Suprapubic skin (tissue), 4 donors: Measurements from ENCODE around the gene QPCTL.

Source experiments
- CTCF ChIP-seq, 2 donors: fragments of 200-600 bp in 1 of 2; fragments of 450-650 bp in 1 of 2; sonication (generic) in 1 of 2; IDR thresholded peaks; one replicate each; pipeline ENCODE4 v1.5.1; 2016 to 2019; ENCODE audit warnings: antibody characterized with exemption in 2 of 2, mild to moderate bottlenecking in 1 of 2, moderate library complexity in 1 of 2
- EP300 ChIP-seq: sonication (generic); formaldehyde crosslinking; IDR thresholded peaks from one replicate; pipeline ENCODE4 v1.6.1; 2017; ENCODE audit warnings: antibody characterized with exemption
- POLR2A ChIP-seq, 2 donors: fragments of 450-650 bp; IDR thresholded peaks; one replicate each; pipeline ENCODE4 v1.6.1; 2017; ENCODE audit warnings: antibody characterized with exemption in 2 of 2, mild to moderate bottlenecking in 2 of 2, moderate library complexity in 2 of 2
- POLR2AphosphoS5 ChIP-seq, 3 donors: sonication (generic); formaldehyde crosslinking; IDR thresholded peaks; one replicate each; pipeline ENCODE4 v1.6.1; 2017; ENCODE audit warnings: antibody characterized with exemption in 3 of 3

- TF ChIP-seq POLR2A (IDR thresholded peaks at IDR 0.05) (no peak), POLR2AphosphoS5 (IDR thresholded peaks at IDR 0.05) (no peak), CTCF (IDR thresholded peaks at IDR 0.05) (no peak), EP300 (no peak)
Observed at GRCh38 chr19:45650722-45651121, 41.7 kb upstream of the QPCTL start.
